ENCODE results near the gene DCAF16. TPM values are rescaled to one million over a fixed set of nuclear protein-coding genes. Genes with fewer than 3 reads are reported as not detected.

Gene DCAF16
- total and polyA plus RNA-seq, 10 of the 15 experiments (the other 5 are each of a cell fraction or from before 2014, with no cell fraction given): 5.8 to 48.6 (median 26.0) TPM

GRCh38 chr4:17780501-17781299, 29.9 kb downstream of the DCAF16 start:
- Histone ChIP-seq H3K4me3 (no peak overlapping the region; the same call in 1 of the 2 replicates), H3K27ac (ENCODE audit: control insufficient read depth, insufficient read depth) (no peak overlapping the region), H3K36me3 (ENCODE audit: control insufficient read depth in 2 of 2, insufficient read depth in 2 of 2, low read length in 1 of 2) (no peaks in the 10 kb centered on the region), H2AFZ (ENCODE audit: control insufficient read depth, low read depth, low read length) (no peak overlapping the region; the same call in 1 of the 2 replicates), H3K9ac (ENCODE audit: control insufficient read depth, insufficient read depth, low read length) (no peak overlapping the region), H3K9me3 (replicated peaks; ENCODE audit: control insufficient read depth, insufficient read depth, low read length) (no peaks in the 10 kb centered on the region), H3K4me2 (ENCODE audit: control insufficient read depth, insufficient read depth) (peak overlapping the region; percentile 62), H3K27me3 (replicated peaks in 1 of 2; ENCODE audit: control insufficient read depth in 2 of 2, insufficient read depth in 2 of 2, low read length in 1 of 2) (peaks cover 0 to 3% of the 10 kb centered on the region in 2 experiments; a peak in 3 of 4 replicates), H4K20me1 (ENCODE audit: control insufficient read depth, insufficient read depth) (no peaks in the 10 kb centered on the region), H3K79me2 (ENCODE audit: control insufficient read depth, insufficient read depth, low read length) (no peaks in the 10 kb centered on the region), H3K4me1 (ENCODE audit: control insufficient read depth, insufficient read depth, low read length) (no peaks in the 10 kb centered on the region)
- intact Hi-C loops (cut with micrococcal nuclease; ENCODE audit: unreplicated experiment) (no loop called here), in situ Hi-C loops (cut with MboI) (no loop called here)
- no peak for DNase-seq (ENCODE audit: low read depth, low spot score)
- no peak for FAIRE-seq
- ChIA-PET SMC1A (ENCODE audit: uncharacterized antibody, unreplicated experiment) (interaction anchor here (0.6 kb wide), 1 partner anchor 593 kb away, joined by 3 read pairs; no protein-coding TSS in a partner anchor), POLR2A (no interaction called here), CTCF (no interaction called here), RAD21 (ENCODE audit: unreplicated experiment) (interaction anchor here (1.0 kb wide), 1 partner anchor 232 kb away, joined by 4 read pairs; no protein-coding TSS in a partner anchor)
- no TSS peak for BruUV-seq (replicated peaks)
- 32% methylated on average over 31 of the region's 31 CpGs for WGBS (ENCODE audit: insufficient coverage, insufficient replicate concordance, low lambda C conversion rate, missing lambda C conversion rate)
- no peak for ATAC-seq
- TF ChIP-seq MTA2 (IDR thresholded peaks at IDR 0.05; ENCODE audit: low read depth) (no peak), EP300 (IDR thresholded peaks at IDR 0.05; ENCODE audit: borderline replicate concordance in 1 of 2, control insufficient read depth in 1 of 2, low read depth in 2 of 2, low read length in 2 of 2) (no peak), STAT3 (IDR thresholded peaks at IDR 0.05; ENCODE audit: low read depth, low read length) (no peak), NKRF (conservative IDR thresholded peaks at IDR 0.05) (no peak), POLR2AphosphoS5 (IDR thresholded peaks at IDR 0.05; ENCODE audit: low read length) (no peak), RAD51 (IDR thresholded peaks at IDR 0.05) (no peak), IKZF2 (IDR thresholded peaks at IDR 0.05) (no peak)

Measured in GM12878 (cell line).